CD4-positive, alpha-beta T cell treated with Interleukin-12 subunit alpha and Interleukin-12 subunit beta, for 1 hour (primary cell): ENCODE measurements around the gene PSPN.
A peak's percentile ranks its signal among the peaks of the same experiment; 100 is the strongest.
"Not testable (repeated sequence)": the region's sequence is repeated elsewhere in the genome, so short reads cannot be mapped to it uniquely, and the experiment has no call there.

Experiments
- DNase-seq: peaks from one replicate; pipeline ENCODE4 v3.0.0-alpha.2; 2020

PSPN gene

GRCh38 chr19:6402837-6403608 is 27.3 kb upstream of the PSPN start:
- DNase-seq = no peak

GRCh38 chr19:6402058-6402457 is 26.3 kb upstream of the PSPN start:
- DNase-seq = no peak

GRCh38 chr19:6400062-6400944 is 24.6 kb upstream of the PSPN start:
- DNase-seq = not testable (repeated sequence)

- DNase-seq = no peak
Observed at GRCh38 chr19:6396305-6396704, 20.6 kb upstream of the PSPN start.

- no peak for DNase-seq
Observed at GRCh38 chr19:6394831-6395230, 19.1 kb upstream of the PSPN start.

- peak; percentile 80 for DNase-seq
Observed at GRCh38 chr19:6393983-6394412, 18.3 kb upstream of the PSPN start.

GRCh38 chr19:6393074-6393982 is 17.6 kb upstream of the PSPN start, which contains the start of gene GTF2F1:
GTF2F1 (minus strand) TSS chr19:6393164; CDS start chr19:6392995, 169 bp downstream.
- peak; percentile 96 for DNase-seq

- DNase-seq = no peak
Observed at GRCh38 chr19:6392221-6393073, 16.7 kb upstream of the PSPN start.

GRCh38 chr19:6387372-6387771 is 11.6 kb upstream of the PSPN start:
- DNase-seq = no peak

GRCh38 chr19:6384381-6384780 is 8.6 kb upstream of the PSPN start:
- no peak for DNase-seq

- no peak for DNase-seq
Observed at GRCh38 chr19:6383188-6383587, 7.5 kb upstream of the PSPN start.

GRCh38 chr19:6381030-6381750 is 5.5 kb upstream of the PSPN start:
- no peak for DNase-seq

- DNase-seq = no peak
Observed at GRCh38 chr19:6379744-6380143, 4.0 kb upstream of the PSPN start.

GRCh38 chr19:6378486-6378885 is 2.8 kb upstream of the PSPN start:
- DNase-seq = no peak

- DNase-seq = no peak
Observed at GRCh38 chr19:6378041-6378440, 2.3 kb upstream of the PSPN start.

- DNase-seq = no peak
Observed at GRCh38 chr19:6376512-6377190, 918 bp upstream of the PSPN start.

GRCh38 chr19:6374711-6375410 is 872 bp downstream of the PSPN start:
- DNase-seq = no peak

GRCh38 chr19:6374161-6374709 is 1.5 kb downstream of the PSPN start:
- no peak for DNase-seq

- no peak for DNase-seq
Observed at GRCh38 chr19:6373813-6374108, 2.0 kb downstream of the PSPN start.
